ENCODE results near the gene NME4.
A peak's percentile ranks its signal among the peaks of the same experiment; 100 is the strongest.
"Not testable (repeated sequence)": the region's sequence is repeated elsewhere in the genome, so short reads cannot be mapped to it uniquely, and the experiment has no call there.

Gene NME4

GRCh38 chr16:397135-397661 lies at the start of gene NME4:
Gene NME4, plus strand, starts transcription at chr16:397199. Its CDS starts 24 bp downstream, at chr16:397223.
- H3K4me1 Mint-ChIP-seq (ENCODE audit: low read depth), result peaks cover 18% of the 10 kb centered on the region
- no peaks in the 10 kb centered on the region for H3K9me3 Mint-ChIP-seq
- peak within 1 kb of the TSS; percentile 86 for H3K4me3 Mint-ChIP-seq
- H3K27me3 Mint-ChIP-seq (ENCODE audit: low read depth), result peaks cover 11% of the 10 kb centered on the region
- peaks cover 3% of the 10 kb centered on the region for H3K36me3 Mint-ChIP-seq (ENCODE audit: low read depth)
- H3K27ac Mint-ChIP-seq, result peak within 1 kb of the TSS; percentile 60

- no peak overlapping the region for H3K4me3 Mint-ChIP-seq
- H3K27me3 Mint-ChIP-seq (ENCODE audit: low read depth), result no peaks in the 10 kb centered on the region
- H3K36me3 Mint-ChIP-seq (ENCODE audit: low read depth), result peaks cover 27% of the 10 kb centered on the region
- no peaks in the 10 kb centered on the region for H3K9me3 Mint-ChIP-seq
- peaks cover 16% of the 10 kb centered on the region for H3K4me1 Mint-ChIP-seq (ENCODE audit: low read depth)
- H3K27ac Mint-ChIP-seq, result no peak overlapping the region
Measured at GRCh38 chr16:347203-347602, 49.8 kb upstream of the NME4 start.

- Mint-ChIP-seq H3K36me3 (ENCODE audit: low read depth) (peaks cover 27% of the 10 kb centered on the region), H3K4me1 (ENCODE audit: low read depth) (peaks cover 12% of the 10 kb centered on the region)
- not testable (repeated sequence) for H3K27ac Mint-ChIP-seq; H3K9me3 Mint-ChIP-seq; H3K27me3 Mint-ChIP-seq (ENCODE audit: low read depth); H3K4me3 Mint-ChIP-seq
Measured at GRCh38 chr16:348495-348894, 48.5 kb upstream of the NME4 start.

GRCh38 chr16:349211-349610 lies 47.8 kb upstream of the NME4 start:
- H3K36me3 Mint-ChIP-seq (ENCODE audit: low read depth), result peaks cover 27% of the 10 kb centered on the region
- no peak overlapping the region for H3K4me3 Mint-ChIP-seq
- peaks cover 12% of the 10 kb centered on the region for H3K4me1 Mint-ChIP-seq (ENCODE audit: low read depth)
- no peaks in the 10 kb centered on the region for H3K27me3 Mint-ChIP-seq (ENCODE audit: low read depth)
- no peaks in the 10 kb centered on the region for H3K9me3 Mint-ChIP-seq
- no peak overlapping the region for H3K27ac Mint-ChIP-seq

GRCh38 chr16:350203-350602 lies 46.8 kb upstream of the NME4 start:
- H3K27ac Mint-ChIP-seq, result no peak overlapping the region
- H3K27me3 Mint-ChIP-seq (ENCODE audit: low read depth), result no peaks in the 10 kb centered on the region
- H3K4me1 Mint-ChIP-seq (ENCODE audit: low read depth), result peaks cover 13% of the 10 kb centered on the region
- H3K4me3 Mint-ChIP-seq, result no peak overlapping the region
- peaks cover 21% of the 10 kb centered on the region for H3K36me3 Mint-ChIP-seq (ENCODE audit: low read depth)
- no peaks in the 10 kb centered on the region for H3K9me3 Mint-ChIP-seq

GRCh38 chr16:351804-352520 lies 45.0 kb upstream of the NME4 start:
- peak overlapping the region; percentile 90 for H3K4me3 Mint-ChIP-seq
- peak overlapping the region; percentile 88 for H3K27ac Mint-ChIP-seq
- peaks cover 14% of the 10 kb centered on the region for H3K4me1 Mint-ChIP-seq (ENCODE audit: low read depth)
- H3K36me3 Mint-ChIP-seq (ENCODE audit: low read depth), result peaks cover 11% of the 10 kb centered on the region
- no peaks in the 10 kb centered on the region for H3K27me3 Mint-ChIP-seq (ENCODE audit: low read depth)
- H3K9me3 Mint-ChIP-seq, result no peaks in the 10 kb centered on the region

GRCh38 chr16:352547-353403 lies 44.2 kb upstream of the NME4 start, which contains the start of gene AXIN1:
Gene AXIN1, minus strand, starts transcription at chr16:352723. Its CDS starts 5,698 bp downstream, at chr16:347025.
- Mint-ChIP-seq H3K9me3 (no peaks in the 10 kb centered on the region), H3K4me3 (peak within 1 kb of the TSS; percentile 90), H3K27ac (peak within 1 kb of the TSS; percentile 88), H3K4me1 (ENCODE audit: low read depth) (peaks cover 8% of the 10 kb centered on the region), H3K27me3 (ENCODE audit: low read depth) (no peaks in the 10 kb centered on the region), H3K36me3 (ENCODE audit: low read depth) (peaks cover 4% of the 10 kb centered on the region)

GRCh38 chr16:353404-354290 lies 43.4 kb upstream of the NME4 start:
- peak overlapping the region; percentile 25 for H3K4me3 Mint-ChIP-seq
- H3K36me3 Mint-ChIP-seq (ENCODE audit: low read depth), result peaks cover 4% of the 10 kb centered on the region
- peaks cover 8% of the 10 kb centered on the region for H3K4me1 Mint-ChIP-seq (ENCODE audit: low read depth)
- H3K9me3 Mint-ChIP-seq, result no peaks in the 10 kb centered on the region
- H3K27ac Mint-ChIP-seq, result no peak overlapping the region
- H3K27me3 Mint-ChIP-seq (ENCODE audit: low read depth), result no peaks in the 10 kb centered on the region

GRCh38 chr16:354291-354881 lies 42.6 kb upstream of the NME4 start:
- Mint-ChIP-seq H3K27ac (no peak overlapping the region), H3K9me3 (no peaks in the 10 kb centered on the region), H3K27me3 (ENCODE audit: low read depth) (no peaks in the 10 kb centered on the region), H3K36me3 (ENCODE audit: low read depth) (peaks cover 4% of the 10 kb centered on the region), H3K4me1 (ENCODE audit: low read depth) (peaks cover 8% of the 10 kb centered on the region), H3K4me3 (peak overlapping the region; percentile 25)

- Mint-ChIP-seq H3K4me3 (no peak overlapping the region), H3K27ac (no peak overlapping the region), H3K4me1 (ENCODE audit: low read depth) (peaks cover 8% of the 10 kb centered on the region), H3K9me3 (no peaks in the 10 kb centered on the region), H3K36me3 (ENCODE audit: low read depth) (peaks cover 4% of the 10 kb centered on the region), H3K27me3 (ENCODE audit: low read depth) (no peaks in the 10 kb centered on the region)
Measured at GRCh38 chr16:354971-355461, 42.0 kb upstream of the NME4 start.

- Mint-ChIP-seq H3K9me3 (no peaks in the 10 kb centered on the region), H3K27ac (no peak overlapping the region), H3K27me3 (ENCODE audit: low read depth) (no peaks in the 10 kb centered on the region), H3K4me1 (ENCODE audit: low read depth) (peaks cover 3% of the 10 kb centered on the region), H3K4me3 (no peak overlapping the region), H3K36me3 (ENCODE audit: low read depth) (no peaks in the 10 kb centered on the region)
Measured at GRCh38 chr16:356741-357140, 40.3 kb upstream of the NME4 start.

GRCh38 chr16:359067-359763 lies 37.8 kb upstream of the NME4 start:
- no peaks in the 10 kb centered on the region for H3K9me3 Mint-ChIP-seq

More at GRCh38 chr16:359067-359763, 37.8 kb upstream of the NME4 start:
- Mint-ChIP-seq H3K36me3 (ENCODE audit: low read depth) (no peaks in the 10 kb centered on the region), H3K4me3 (no peak overlapping the region), H3K27me3 (ENCODE audit: low read depth) (no peaks in the 10 kb centered on the region), H3K4me1 (ENCODE audit: low read depth) (peaks cover 7% of the 10 kb centered on the region), H3K27ac (no peak overlapping the region)
